ENCODE data around the gene ZNF106.

ZNF106 gene

DNA sequence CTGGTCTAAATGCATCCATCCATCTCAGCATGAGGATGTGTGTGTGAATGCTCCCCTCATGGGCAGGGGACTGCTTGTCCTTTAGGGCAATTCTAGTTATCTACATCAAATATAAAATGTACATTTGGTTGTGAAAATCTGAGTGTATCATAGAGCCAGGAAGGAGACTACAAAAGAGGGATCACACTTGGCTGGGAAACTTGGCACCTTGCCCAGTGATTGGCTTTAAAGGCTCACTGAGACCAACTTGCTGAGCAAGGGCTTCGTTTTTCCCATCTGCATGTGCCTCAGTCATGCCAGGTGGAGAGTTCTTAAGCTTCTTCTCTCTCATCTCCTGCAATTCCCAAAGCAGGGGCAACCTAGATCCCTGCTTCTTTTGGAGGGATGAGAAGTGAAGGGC lies 126.4 kb downstream of the ZNF106 start:
- DNase-seq = no peak

DNA sequence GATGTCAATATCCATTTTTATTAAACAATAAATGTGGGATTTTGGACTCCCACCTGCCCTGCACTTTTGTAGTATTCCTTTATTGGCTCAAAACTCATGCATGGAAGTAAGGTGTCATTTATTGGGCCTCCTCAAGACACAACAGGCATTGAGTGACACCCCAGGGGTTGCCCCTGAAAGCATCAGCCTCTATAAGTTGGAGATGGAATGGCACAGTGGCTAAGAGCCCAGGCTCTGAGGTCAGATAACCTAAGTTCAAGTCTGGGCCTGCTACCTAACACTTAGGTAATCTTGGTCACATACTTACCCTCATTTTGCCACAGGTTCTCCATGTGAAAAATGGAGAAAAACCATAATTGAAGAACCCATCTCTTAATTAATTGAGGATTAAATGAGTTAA lies 127.0 kb downstream of the ZNF106 start:
- DNase-seq = no peak

- no peak for DNase-seq
Measured at GRCh38 chr15:42363487-42363886, 127.5 kb downstream of the ZNF106 start.

All from NCI-H1048 (cell line).